Esophagus squamous epithelium (tissue), 4 donors: Measurements from ENCODE around the gene MFAP4.

Source experiments
- CTCF ChIP-seq, 6 experiments: fragments of 450-650 bp in 4 of 6; fragments of 200-600 bp in 2 of 6; sonication (generic) in 2 of 6; IDR thresholded peaks; one replicate each; pipeline ENCODE4 v1.5.1; 2016 to 2019; ENCODE audit warnings: antibody characterized with exemption in 6 of 6, mild to moderate bottlenecking in 4 of 6, moderate library complexity in 4 of 6
- POLR2A ChIP-seq, 4 donors: fragments of 450-650 bp; IDR thresholded peaks; one replicate each; pipeline ENCODE4 v1.6.1; 2017; ENCODE audit warnings: antibody characterized with exemption in 4 of 4, mild to moderate bottlenecking in 4 of 4, moderate library complexity in 3 of 4

- TF ChIP-seq CTCF (IDR thresholded peaks at IDR 0.05): no peak
- no peak for TF ChIP-seq POLR2A (IDR thresholded peaks at IDR 0.05)
These were observed 14.0 kb downstream of the MFAP4 start for GRCh38 chr17:19372866-19373504.
